ENCODE measurements around the gene CEACAM1. TPM values are rescaled to one million over a fixed set of nuclear protein-coding genes. Genes with fewer than 3 reads are reported as not detected.
"Not testable (repeated sequence)": the region's sequence is repeated elsewhere in the genome, so short reads cannot be mapped to it uniquely, and the experiment has no call there.

The CEACAM1 gene
- total RNA-seq, 1 donor from 2014 or later: not detected

DNA sequence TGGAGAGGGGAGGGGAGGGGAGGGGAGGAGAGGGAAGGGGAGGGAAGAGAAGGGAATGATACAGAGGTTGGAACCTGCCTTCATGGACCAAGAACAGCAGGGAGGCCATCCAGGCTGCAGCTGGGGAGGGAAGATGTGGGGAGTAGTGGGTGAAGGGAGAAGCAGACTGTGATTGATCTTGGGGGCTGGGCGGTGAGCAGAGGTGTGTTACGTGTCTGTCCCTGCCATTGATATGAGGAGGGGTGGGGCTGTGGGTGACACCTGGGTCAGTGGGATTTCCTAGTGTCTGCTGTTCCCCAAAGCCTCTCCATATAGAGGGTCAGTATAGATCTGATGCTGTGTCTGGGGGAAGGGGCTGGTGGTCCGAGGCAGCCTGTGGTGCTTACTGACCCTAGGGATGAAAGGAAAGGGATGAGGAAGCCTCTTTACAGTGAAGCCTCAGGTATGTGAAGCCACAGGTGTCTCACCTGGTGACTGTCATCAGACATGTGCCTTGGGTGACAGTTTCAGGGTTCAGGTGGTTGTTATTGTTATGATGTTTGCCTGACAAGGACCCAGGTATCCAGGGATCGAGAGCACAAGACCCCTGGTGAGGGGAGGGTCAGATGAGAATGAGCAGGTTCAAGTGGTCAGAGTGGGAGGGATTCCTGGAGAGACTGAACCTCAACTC lies 18.7 kb upstream of the CEACAM1 start:
- Mint-ChIP-seq H3K4me3 (no peak overlapping the region), H3K27me3 (ENCODE audit: low read depth) (peaks cover 22% of the 10 kb centered on the region), H3K27ac (ENCODE audit: unreplicated experiment) (no peak overlapping the region), H3K9me3 (peaks cover 9% of the 10 kb centered on the region), H3K4me1 (no peaks in the 10 kb centered on the region), H3K36me3 (ENCODE audit: low read depth) (no peaks in the 10 kb centered on the region)
- TF ChIP-seq, protein P1, sequence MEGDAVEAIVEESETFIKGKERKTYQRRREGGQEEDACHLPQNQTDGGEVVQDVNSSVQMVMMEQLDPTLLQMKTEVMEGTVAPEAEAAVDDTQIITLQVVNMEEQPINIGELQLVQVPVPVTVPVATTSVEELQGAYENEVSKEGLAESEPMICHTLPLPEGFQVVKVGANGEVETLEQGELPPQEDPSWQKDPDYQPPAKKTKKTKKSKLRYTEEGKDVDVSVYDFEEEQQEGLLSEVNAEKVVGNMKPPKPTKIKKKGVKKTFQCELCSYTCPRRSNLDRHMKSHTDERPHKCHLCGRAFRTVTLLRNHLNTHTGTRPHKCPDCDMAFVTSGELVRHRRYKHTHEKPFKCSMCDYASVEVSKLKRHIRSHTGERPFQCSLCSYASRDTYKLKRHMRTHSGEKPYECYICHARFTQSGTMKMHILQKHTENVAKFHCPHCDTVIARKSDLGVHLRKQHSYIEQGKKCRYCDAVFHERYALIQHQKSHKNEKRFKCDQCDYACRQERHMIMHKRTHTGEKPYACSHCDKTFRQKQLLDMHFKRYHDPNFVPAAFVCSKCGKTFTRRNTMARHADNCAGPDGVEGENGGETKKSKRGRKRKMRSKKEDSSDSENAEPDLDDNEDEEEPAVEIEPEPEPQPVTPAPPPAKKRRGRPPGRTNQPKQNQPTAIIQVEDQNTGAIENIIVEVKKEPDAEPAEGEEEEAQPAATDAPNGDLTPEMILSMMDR (conservative IDR thresholded peaks at IDR 0.05): no peak
- DNase-seq (ENCODE audit: low read depth, low spot score): no peak

DNA sequence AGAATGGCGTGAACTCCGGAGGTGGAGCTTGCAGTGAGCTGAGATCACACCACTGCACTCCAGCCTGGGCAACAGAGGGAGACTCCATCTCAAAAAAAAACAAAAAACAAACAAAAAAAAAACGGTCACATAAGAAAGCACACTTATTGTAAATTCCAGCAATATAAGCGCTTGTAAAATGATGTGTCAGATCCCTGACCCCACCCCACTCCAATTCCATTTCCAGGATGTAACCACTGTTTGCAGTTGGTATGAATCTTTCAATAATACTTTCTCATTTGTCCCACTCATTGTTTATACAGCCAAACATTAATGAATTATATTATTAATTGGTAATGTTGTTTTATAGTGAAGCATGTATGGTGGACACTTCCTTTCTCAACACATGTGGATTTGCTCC lies 15.9 kb upstream of the CEACAM1 start:
- peaks cover 11% of the 10 kb centered on the region for H3K4me1 Mint-ChIP-seq
- H3K27me3 Mint-ChIP-seq (ENCODE audit: low read depth): peaks cover 20% of the 10 kb centered on the region
- no peaks in the 10 kb centered on the region for H3K36me3 Mint-ChIP-seq (ENCODE audit: low read depth)
- H3K9me3 Mint-ChIP-seq: peaks cover 4% of the 10 kb centered on the region
- TF ChIP-seq, protein P1 (conservative IDR thresholded peaks at IDR 0.05): no peak
- no peak overlapping the region for H3K27ac Mint-ChIP-seq (ENCODE audit: unreplicated experiment)
- DNase-seq (ENCODE audit: low read depth, low spot score): no peak
- no peak overlapping the region for H3K4me3 Mint-ChIP-seq

DNA sequence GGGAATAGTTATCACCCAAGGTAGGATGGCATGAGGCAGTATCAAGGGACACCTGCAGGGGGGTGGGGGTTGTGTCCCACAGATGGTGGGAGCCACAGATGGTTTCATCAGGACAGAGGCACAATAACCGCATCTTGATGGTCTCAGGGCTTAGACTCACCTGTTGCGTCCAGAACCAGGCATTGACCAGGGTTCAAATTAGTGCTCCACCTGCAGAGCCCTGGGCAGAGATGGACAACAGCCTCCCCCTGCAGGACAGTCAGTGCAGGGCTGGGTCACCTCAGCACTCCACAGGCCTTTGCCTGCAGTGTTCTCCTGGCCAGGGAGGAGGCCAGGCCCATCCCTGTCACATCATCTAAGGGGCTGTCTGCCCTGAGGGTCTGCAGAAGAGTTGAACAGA lies 14.5 kb upstream of the CEACAM1 start:
- peaks cover 22% of the 10 kb centered on the region for H3K27me3 Mint-ChIP-seq (ENCODE audit: low read depth)
- TF ChIP-seq, protein P1 (conservative IDR thresholded peaks at IDR 0.05): no peak
- no peaks in the 10 kb centered on the region for H3K36me3 Mint-ChIP-seq (ENCODE audit: low read depth)
- H3K4me3 Mint-ChIP-seq: no peak overlapping the region
- H3K9me3 Mint-ChIP-seq: peaks cover 4% of the 10 kb centered on the region
- H3K4me1 Mint-ChIP-seq: peaks cover 15% of the 10 kb centered on the region
- H3K27ac Mint-ChIP-seq (ENCODE audit: unreplicated experiment): no peak overlapping the region
- DNase-seq (ENCODE audit: low read depth, low spot score): no peak

DNA sequence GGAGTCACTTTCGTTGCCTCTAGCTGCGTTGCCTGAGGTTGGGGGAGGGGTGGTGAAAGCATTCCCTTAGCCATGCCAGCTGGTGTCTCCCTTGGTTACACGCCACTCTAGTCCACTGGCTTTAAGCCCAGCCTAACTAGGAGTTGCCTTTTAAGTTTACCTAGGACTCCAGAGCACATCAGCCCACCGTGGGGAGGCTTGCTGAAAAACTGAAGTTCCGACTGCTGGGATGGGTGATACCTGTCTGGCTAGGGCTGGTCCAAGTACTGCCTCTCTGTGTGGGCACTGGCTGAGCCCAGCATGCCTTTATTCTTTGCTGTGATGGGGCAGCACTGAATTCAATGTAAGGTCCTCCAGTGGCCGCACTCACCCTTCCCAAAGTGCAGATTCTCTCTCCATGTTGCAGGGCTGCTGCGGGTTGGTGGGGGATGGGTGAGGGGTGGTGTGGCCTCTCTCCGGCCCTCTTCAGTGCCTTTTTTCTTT lies 11.8 kb upstream of the CEACAM1 start:
- TF ChIP-seq, protein P1 (conservative IDR thresholded peaks at IDR 0.05): no peak
- peaks cover 3% of the 10 kb centered on the region for H3K27me3 Mint-ChIP-seq (ENCODE audit: low read depth)
- DNase-seq (ENCODE audit: low read depth, low spot score): no peak
- no peak overlapping the region for H3K27ac Mint-ChIP-seq (ENCODE audit: unreplicated experiment)
- H3K36me3 Mint-ChIP-seq (ENCODE audit: low read depth): no peaks in the 10 kb centered on the region
- no peaks in the 10 kb centered on the region for H3K9me3 Mint-ChIP-seq
- H3K4me3 Mint-ChIP-seq: no peak overlapping the region
- peaks cover 15% of the 10 kb centered on the region for H3K4me1 Mint-ChIP-seq

DNA sequence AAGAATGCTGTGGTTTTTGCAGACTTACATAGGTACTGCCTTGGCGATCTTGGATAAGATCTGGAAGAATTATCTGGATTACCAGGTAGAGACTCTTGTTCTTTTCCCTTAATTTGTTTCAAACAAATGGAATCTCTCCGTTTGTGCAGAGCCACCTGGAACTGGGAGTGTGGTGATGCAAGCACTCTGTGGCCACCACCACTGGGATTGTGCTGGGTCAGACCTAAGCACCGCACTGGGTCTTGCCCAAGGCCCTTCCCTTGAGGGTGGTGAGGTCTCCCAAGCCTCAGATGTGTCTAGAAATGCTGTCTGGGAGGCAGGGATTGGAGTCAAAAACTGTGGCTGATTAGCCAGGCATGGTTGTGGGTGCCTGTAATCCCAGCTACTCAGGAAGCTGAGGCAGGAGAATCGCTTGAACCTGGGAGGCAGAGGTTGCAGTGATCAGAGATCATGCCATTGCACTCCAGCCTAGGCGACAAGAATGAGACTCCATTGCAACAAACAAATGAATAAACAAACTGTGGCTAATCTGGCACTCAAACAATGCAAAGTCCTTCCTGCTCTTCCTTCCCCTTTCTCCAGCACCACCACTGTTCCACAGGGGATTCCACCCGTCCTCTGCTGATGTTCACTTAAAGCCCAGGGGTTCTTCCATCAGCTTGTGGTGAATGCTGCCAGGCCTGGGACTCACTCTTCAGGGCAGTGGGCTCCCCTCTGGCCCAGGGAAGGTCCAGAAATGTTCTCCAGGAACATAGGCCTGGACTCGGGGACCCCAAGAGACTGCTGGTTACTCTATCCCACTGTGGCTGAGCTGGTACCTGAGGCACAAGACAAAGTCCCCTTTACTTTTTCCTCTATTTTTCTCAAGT lies 10.8 kb upstream of the CEACAM1 start:
- H3K36me3 Mint-ChIP-seq (ENCODE audit: low read depth): no peaks in the 10 kb centered on the region
- TF ChIP-seq, protein P1 (conservative IDR thresholded peaks at IDR 0.05): no peak
- no peaks in the 10 kb centered on the region for H3K9me3 Mint-ChIP-seq
- no peak for DNase-seq (ENCODE audit: low read depth, low spot score)
- peaks cover 15% of the 10 kb centered on the region for H3K4me1 Mint-ChIP-seq
- peaks cover 5% of the 10 kb centered on the region for H3K27me3 Mint-ChIP-seq (ENCODE audit: low read depth)
- H3K27ac Mint-ChIP-seq (ENCODE audit: unreplicated experiment): no peak overlapping the region
- H3K4me3 Mint-ChIP-seq: no peak overlapping the region

DNA sequence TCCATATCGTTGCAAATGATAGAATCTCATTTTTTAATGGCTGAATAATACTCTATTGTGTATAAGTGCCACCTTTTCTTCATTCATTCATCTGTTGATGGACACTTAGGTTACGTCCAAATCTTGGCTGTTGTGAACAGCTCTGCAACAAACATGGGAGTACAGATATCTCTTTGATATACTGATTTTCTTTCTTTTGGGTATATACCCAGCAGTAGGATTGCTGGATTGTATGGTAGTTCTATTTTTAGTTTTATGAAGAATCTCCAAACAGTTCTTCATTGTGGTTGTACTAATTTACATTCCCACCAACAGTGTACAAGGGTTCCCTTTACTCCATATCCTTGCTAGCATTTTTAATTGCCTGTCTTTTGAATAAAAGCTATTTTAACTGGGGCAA lies 7.0 kb upstream of the CEACAM1 start:
- not testable (repeated sequence) for H3K27ac Mint-ChIP-seq (ENCODE audit: unreplicated experiment); H3K4me1 Mint-ChIP-seq; H3K36me3 Mint-ChIP-seq (ENCODE audit: low read depth); H3K27me3 Mint-ChIP-seq (ENCODE audit: low read depth); H3K9me3 Mint-ChIP-seq; DNase-seq (ENCODE audit: low read depth, low spot score); H3K4me3 Mint-ChIP-seq
